Smooth muscle cell of the coronary artery (primary cell): ENCODE data around the gene ST14. TPM values are rescaled to one million over a fixed set of nuclear protein-coding genes. Genes with fewer than 3 reads are reported as not detected.

Source experiments
- total RNA-seq: library from RNA; depleted of rRNA; stranded (reverse); fragments of >200 nt; gene quantifications from 2 replicates; pipeline ENCODE4 v1.2.3, GENCODE V29; 2014; ENCODE audit warnings: low replicate concordance

ST14 gene
- total RNA-seq: under 0.01 and 0.23 TPM in 2 replicates

GRCh38 chr11:130159657-130160497 lies at the start of gene ST14:
TSS of gene ST14 (plus strand) at chr11:130159782. CDS start at chr11:130159980, 198 bp downstream.

Other genes with a start within 250 kb of the ST14 start
- 2.7 and 3.5 TPM in 2 replicates for gene PRDM10, start 156.9 kb upstream of the ST14 start, total RNA-seq
- gene APLP2, start 89.9 kb upstream of the ST14 start, total RNA-seq: 575 and 754 TPM in 2 replicates
- gene ZBTB44, start 155.1 kb downstream of the ST14 start, total RNA-seq: 20.6 and 43.5 TPM in 2 replicates